ENCODE data around the gene PCSK7.
"Not testable (repeated sequence)": the region's sequence is repeated elsewhere in the genome, so short reads cannot be mapped to it uniquely, and the experiment has no call there.

PCSK7 gene

GRCh38 chr11:117197516-117198456 is 34.1 kb downstream of the PCSK7 start:
- DNase-seq, result no peak

DNA sequence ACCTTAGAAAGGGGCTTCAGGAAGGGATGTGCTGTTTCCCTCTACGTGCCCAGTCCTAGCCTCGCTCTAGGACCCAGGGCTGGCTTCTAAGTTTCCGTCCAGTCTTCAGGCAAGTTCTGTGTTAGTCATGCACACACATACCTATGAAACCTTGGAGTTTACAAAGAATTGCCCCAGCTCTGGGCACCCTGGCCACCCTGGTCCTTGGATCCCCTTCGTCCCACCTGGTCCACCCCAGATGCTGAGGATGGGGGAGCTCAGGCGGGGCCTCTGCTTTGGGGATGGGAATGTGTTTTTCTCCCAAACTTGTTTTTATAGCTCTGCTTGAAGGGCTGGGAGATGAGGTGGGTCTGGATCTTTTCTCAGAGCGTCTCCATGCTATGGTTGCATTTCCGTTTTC is 34.9 kb downstream of the PCSK7 start:
- no peak for DNase-seq

- DNase-seq, result no peak
These were observed 36.1 kb downstream of the PCSK7 start for GRCh38 chr11:117195761-117196160.

DNA sequence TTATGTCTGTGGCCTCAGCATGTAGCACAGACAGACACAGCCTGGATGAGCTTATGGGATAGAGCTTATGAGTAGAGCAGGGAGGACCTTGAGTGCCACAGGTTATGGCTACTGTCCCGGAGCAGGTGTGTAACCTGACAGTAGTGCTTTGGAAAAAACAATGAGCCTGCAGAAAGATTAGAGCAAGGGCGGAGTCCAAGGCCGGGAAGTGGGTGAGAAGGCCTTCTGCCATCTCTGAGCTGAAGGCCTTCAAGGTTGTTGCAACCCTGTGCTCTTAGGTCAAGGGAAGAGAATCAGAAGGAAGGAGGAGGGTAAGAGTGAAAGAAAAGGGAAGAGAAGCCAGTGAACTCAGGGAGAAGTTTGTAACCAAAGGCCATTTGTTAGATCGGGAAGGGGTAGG is 36.6 kb downstream of the PCSK7 start:
- DNase-seq, result peak; percentile 26

DNA sequence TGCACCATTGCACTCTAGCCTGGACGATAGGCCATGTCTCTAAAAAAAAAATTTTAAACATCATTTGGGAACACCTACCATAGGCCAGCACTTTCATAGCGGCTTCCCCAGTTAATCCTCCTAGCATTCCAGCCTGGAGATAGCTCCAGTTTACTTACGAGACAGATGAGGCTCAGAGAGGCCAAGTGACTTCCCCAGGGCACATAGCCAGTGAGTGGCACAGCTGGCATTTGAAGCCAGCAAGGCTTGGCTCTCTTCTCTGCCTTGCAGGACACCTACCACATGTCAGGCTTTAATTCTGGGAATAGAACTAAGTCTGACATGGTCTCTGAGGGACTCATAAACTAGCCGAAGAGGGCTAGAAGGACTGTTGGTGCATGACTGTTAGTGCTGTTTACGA is 37.6 kb downstream of the PCSK7 start:
- DNase-seq, result no peak

DNA sequence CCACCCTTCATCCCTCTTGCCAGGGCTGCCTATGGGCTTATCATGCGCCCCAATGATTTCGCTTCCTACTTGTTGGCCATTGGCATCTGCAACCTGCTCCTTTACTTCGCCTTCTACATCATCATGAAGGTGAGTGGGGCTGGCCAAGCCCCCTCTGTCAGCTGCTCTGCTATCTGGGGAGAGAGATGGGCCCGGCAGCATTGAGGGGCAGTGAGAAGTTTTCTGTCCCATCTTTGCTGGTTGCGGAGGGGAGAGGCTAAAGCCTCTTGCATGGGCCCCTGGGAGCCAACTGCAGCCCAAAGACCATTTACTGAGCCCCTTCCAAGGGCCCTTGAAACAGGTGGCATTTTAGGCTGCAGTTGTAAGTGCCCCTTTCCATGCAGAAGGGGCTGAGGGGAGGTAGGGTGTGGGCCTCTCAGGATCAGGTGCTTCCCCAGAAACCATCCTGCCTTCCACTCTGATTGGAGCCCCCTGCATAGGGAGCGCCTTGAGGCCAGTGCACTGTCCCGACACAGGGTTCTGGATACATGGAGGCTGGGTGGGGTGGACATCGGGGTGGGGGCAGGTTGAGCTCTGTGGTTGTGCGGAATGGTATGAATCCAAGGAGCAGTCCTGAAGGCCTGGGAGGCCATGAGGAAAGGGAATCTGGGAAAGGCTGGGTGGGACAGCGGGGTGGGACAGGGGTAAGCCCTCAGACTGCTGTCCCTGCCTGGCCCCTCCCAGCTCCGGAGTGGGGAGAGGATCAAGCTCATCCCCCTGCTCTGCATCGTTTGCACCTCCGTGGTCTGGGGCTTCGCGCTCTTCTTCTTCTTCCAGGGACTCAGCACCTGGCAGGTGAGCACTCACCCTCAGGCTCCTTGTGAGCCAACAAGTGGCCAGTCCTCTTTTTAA is 38.5 kb downstream of the PCSK7 start:
- no peak for DNase-seq

DNA sequence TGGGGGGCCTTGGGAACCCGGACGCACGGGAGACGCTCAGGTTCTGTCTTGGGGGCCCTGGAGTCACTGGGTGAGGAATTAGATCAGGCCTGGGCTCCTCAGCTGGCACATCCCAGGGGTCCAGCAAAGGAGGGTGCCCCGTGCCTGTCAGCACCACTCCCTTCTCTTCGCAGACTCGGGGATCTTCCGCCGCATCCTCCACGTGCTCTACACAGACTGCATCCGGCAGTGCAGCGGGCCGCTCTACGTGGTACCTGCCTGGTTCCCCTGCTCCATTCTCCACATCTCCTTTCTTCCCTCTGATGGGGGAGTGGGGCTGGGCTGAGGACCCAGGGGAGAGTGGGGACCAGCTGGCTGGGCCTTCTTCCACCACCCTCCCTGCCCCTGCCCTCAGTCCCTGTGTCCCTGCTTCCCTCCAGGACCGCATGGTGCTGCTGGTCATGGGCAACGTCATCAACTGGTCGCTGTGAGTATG is 39.4 kb downstream of the PCSK7 start:
- DNase-seq, result no peak

DNA sequence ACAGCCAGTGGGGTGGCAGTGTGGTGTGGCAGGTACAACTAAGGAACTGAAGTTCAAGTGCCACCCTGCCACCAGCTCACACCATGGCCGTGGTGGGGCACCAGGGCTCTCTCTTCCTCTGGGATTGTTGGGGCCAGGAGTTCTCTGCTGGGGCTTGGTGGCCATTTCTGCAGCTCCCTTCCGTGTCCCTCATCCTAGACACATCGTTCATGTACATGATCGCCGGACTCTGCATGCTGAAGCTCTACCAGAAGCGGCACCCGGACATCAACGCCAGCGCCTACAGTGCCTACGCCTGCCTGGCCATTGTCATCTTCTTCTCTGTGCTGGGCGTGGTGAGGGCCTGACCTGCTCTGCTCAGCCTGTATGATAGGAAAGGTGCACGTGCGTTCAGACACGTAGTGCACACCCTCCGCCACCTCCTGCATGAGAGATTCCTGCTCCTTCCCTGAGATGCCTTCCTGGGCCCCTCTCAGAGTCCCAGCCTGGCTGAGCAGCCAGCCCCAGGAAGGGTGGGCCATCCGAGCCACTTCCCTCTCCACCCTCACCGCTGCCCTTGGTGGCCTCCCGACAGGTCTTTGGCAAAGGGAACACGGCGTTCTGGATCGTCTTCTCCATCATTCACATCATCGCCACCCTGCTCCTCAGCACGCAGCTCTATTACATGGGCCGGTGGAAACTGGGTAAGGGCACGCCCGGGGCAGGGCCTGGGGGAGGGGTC is 40.0 kb downstream of the PCSK7 start:
- DNase-seq, result no peak

GRCh38 chr11:117189941-117190544 is 41.8 kb downstream of the PCSK7 start:
- DNase-seq, result no peak

DNA sequence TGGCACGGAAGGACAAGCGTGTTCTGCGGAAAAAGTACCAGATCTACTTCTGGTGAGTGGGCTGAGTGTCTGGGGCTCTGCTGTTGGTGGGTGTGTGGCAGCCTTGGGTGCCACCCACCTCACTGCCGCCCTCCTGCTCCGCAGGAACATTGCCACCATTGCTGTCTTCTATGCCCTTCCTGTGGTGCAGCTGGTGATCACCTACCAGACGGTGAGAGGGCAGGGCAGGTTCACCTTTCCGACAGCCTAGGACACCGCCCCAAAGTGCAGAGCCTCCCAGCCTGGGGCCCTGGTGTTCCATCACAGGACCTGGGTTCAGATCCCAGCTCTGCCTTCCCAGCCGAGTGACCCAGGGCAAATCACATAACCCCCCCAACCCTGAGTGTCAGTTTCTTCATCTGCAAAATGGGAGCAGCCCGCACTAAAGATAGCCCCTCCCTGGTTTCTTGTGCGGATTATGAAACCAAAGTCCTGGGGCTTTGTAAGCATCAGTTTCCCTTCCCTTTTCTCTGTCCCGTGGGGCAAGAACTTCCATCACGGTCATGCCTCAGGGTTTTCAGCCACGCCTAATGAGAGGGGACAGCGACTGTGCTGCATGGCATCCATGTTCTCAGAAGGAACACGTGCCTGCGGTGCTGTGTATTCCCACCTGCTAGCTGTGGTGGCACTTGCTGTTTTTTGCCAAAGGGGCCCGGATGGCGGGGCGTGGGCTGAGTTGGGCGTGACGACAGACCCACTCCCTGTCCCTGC is 42.5 kb downstream of the PCSK7 start:
- peak; percentile 94 for DNase-seq

DNA sequence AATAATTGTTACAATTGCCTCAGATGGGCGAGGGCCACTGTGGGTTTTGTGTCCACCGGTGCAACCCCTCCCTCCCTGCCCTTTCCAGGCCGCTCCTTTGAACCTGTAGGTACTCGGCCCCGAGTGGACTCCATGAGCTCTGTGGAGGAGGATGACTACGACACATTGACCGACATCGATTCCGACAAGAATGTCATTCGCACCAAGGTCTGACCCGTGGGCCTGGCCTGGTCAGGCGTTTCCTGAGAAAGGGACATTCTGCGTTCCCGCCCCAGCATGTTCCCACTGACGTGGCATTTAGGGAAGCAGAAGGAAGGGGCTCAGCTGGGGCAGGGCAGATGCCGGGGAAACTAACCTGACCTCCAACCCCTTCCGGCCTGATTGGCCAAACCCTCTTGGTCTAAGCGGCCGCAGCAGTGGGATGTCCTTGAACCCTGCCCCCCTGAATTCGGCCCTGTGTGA is 43.2 kb downstream of the PCSK7 start:
- DNase-seq, result no peak

- DNase-seq, result no peak
These were observed 43.9 kb downstream of the PCSK7 start for GRCh38 chr11:117187799-117188481.

DNA sequence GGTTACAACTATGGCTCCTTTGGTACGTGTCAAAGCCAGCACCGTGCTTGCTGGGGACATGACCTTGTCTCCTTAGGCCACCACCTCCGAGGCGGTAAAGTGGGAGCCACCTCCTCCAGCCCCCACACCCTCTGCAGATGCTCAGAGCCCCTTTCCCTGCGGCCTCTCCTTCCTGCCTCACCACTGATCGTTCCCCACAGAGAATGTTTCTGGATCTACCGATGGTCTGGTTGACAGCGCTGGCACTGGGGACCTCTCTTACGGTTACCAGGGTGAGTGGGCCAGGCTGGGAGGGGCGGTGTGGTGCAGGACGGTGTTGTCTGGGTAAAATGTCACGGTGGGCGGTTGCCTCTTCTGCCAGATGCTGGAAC is 44.5 kb downstream of the PCSK7 start:
- DNase-seq, result no peak

DNA sequence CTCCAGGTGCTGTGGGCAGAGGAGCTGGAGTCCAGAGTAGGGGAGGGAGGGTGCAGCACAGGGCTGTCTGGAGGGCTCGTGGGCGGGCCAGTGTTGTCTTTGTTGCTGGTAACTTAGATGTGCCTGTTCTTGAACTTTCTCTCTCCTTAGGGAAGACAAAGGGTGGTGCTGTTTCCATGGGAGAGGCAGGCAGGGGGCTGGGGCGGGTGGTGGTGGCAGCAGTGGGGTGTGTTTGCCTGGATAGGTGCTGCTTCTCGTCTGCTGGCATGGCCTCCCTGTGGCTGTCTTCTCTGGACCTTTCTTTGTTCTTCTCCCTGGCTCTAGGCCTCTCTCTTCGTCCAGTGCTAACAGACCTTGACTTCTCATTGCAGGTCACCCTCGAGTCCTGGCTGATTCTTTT is 44.9 kb downstream of the PCSK7 start:
- DNase-seq, result no peak

- no peak for DNase-seq
These were observed 45.5 kb downstream of the PCSK7 start for GRCh38 chr11:117186431-117186761.

DNA sequence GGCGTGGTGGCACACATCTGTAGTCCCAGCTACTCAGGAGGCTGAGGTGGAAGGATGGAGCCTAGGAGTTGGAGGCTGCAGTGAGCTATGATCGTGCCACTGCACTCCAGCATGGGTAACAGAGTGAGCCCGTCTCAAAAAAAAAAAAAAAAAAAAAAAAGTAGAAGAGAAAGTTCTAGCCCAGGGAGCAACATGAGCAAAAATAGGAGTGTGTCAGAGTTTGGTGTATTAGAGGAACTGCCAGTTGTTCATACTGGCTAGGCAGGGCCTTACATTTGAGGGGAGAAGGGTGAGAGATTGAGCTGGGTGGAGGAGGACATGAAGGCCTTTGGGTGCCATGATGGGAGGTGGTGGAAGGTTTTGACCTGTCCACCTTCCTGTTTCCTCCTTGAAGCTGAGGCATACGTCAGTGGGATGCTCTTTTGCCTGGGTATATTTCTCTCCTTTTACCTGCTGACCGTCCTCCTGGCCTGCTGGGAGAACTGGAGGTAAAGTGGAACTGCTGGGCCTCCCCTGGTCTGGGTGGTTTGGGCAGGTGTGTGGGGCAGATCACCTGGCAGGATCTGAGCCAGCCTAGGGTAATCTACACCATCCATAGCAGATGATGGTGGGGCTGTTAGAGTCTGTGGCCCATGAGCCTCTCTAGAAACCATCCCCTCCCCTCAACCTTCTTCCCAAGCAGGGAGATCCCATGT is 46.0 kb downstream of the PCSK7 start:
- peak; percentile 88 for DNase-seq

DNA sequence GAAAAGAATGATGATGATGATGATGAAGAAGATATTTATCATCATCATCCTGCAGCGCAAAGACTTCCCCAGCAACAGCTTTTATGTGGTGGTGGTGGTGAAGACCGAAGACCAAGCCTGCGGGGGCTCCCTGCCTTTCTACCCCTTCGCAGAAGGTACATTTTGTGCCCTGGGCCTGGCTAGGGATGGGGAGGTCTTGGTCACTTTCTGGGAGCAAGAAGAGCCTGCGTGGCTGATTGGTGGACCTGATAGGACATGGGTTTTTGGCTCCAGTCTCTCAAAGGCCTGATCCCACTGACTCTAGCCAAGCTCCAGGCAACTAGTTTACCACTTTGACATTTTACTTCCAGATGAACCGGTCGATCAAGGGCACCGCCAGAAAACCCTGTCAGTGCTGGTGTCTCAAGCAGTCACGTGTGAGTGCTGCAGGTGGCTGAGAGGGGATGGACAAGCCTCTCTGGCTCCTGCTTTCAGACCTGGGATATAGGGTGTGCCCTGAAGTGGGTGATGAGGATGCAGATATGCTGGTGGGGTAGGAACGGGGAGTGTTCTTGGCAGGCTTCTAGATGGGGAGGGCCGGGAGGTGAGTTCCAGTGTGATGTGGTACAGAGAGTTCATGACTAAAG is 48.0 kb downstream of the PCSK7 start:
- DNase-seq, result no peak

DNA sequence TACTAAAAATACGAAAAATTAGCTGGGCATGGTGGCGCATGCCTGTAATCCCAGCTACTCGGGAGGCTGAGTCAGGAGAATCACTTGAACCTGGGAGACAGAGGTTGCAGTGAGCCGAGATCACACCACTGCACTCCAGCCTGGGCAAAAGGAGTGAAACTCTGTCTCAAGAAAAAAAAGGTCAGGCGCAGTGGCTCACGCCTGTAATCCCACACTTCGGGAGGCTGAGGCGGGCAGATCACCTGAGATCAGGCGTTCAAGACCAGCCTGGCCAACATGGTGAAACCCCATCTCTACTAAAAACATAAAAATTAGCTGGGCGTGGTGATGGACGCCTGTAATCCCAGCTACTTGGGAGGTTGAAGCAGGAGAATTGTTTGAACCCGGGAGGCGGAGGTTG is 48.7 kb downstream of the PCSK7 start:
- not testable (repeated sequence) for DNase-seq

- no peak for DNase-seq
These were observed 49.3 kb downstream of the PCSK7 start for GRCh38 chr11:117182551-117182935.

Measured in MV-4-11 (cell line).